Esophagus squamous epithelium (tissue), 5 donors: ENCODE results near the gene DLST. TPM values are rescaled to one million over a fixed set of nuclear protein-coding genes. Genes with fewer than 3 reads are reported as not detected.

Experiments used
- DNase-seq: peaks from one replicate; lab custom pipeline; 2025; lab: John Stamatoyannopoulos, UW
- H3K27ac ChIP-seq, 4 donors: fragments of 200-600 bp; sonication (generic); one replicate each; pipeline ENCODE4 v1.5.1; 2016 to 2019; ENCODE audit warnings: mild to moderate bottlenecking in 1 of 4
- H3K27me3 ChIP-seq, 4 donors: fragments of 200-600 bp; sonication (generic); 1 replicate in 3 of 4; 2 replicates in 1 of 4; pipeline versions ENCODE4 v1.5.1 to v1.6.0; 2017 to 2021; ENCODE audit warnings: antibody characterized with exemption in 1 of 4
- H3K36me3 ChIP-seq, 3 donors: fragments of 200-600 bp; sonication (generic); one replicate each; pipeline ENCODE4 v1.5.1; 2016 to 2019
- H3K4me1 ChIP-seq, 3 donors: fragments of 200-600 bp; sonication (generic); one replicate each; pipeline ENCODE4 v1.5.1; 2017 to 2019
- H3K4me3 ChIP-seq, 4 donors: fragments of 200-600 bp; sonication (generic); 1 replicate in 3 of 4; 2 replicates in 1 of 4; pipeline ENCODE4 v1.5.1; 2016 to 2019; ENCODE audit warnings: mild to moderate bottlenecking in 2 of 4, moderate library complexity in 1 of 4
- H3K9me3 ChIP-seq, 3 donors: fragments of 200-600 bp; sonication (generic); one replicate each; pipeline ENCODE4 v1.5.1; 2016 to 2019
- POLR2A ChIP-seq, 4 donors: fragments of 450-650 bp; IDR thresholded peaks; one replicate each; pipeline ENCODE4 v1.6.1; 2017; ENCODE audit warnings: antibody characterized with exemption in 4 of 4, mild to moderate bottlenecking in 4 of 4, moderate library complexity in 3 of 4
- WGBS, 2 donors: methylation state at CpG; one replicate each; pipeline ENCODE4 v1.1.5; 2018; 5-methylcytosine and 5-hydroxymethylcytosine counted together
- intact Hi-C: fragments of 100-400 bp; cut with DNase I; formaldehyde crosslinking; loops from one replicate; pipeline ENCODE4 v1.15.0; 2022
- total RNA-seq, 4 donors: library from RNA; depleted of rRNA; stranded (reverse); fragments of >200 nt; gene quantifications; one replicate each; pipeline ENCODE4 v1.1.0, GENCODE V29; 2016
- TF ChIP-seq, protein P1 (sequence below), 6 experiments: fragments of 450-650 bp in 4 of 6; fragments of 200-600 bp in 2 of 6; sonication (generic) in 2 of 6; IDR thresholded peaks; one replicate each; pipeline ENCODE4 v1.5.1; 2016 to 2019; ENCODE audit warnings: antibody characterized with exemption in 6 of 6, mild to moderate bottlenecking in 4 of 6, moderate library complexity in 4 of 6
- donor health status: DM: yes; HTN: yes; CAD: no.

DLST gene
- total RNA-seq, 4 donors from 2014 or later, result 54.9 to 87.0 (median 69.0) TPM

DNA sequence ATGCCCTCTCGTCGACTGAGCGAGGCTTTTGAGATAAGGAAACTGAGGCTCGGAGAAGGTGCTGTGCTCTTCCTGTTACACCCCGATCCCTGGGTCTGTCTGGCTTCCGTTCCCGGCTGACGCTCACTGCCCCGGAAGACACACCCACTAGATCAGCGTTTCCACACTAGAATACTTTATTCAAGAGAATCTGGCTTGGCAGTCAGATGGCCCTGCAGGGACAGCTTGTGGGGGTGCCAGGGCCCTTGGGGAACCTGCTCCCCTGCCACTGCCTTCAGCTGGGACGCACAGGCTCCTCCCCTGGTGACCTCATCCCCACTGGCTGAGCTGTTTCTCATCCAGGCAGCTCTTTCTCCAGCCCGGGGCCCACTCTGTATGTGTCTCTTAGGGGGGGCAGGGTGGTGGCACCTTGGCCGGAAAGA is 60.0 kb downstream of the DLST start:
- Histone ChIP-seq H3K36me3 (no peaks in the 10 kb centered on the region), H3K4me3 (peak overlapping the region in 2 of 4 donors; percentile 9 to 18), H3K9me3 (no peaks in the 10 kb centered on the region), H3K27ac (peak overlapping the region; percentile 81 to 89 (median 84)), H3K4me1 (peaks cover 40 to 61% (median 48%) of the 10 kb centered on the region in 3 donors), H3K27me3 (no peaks in the 10 kb centered on the region)
- TF ChIP-seq, protein P1, sequence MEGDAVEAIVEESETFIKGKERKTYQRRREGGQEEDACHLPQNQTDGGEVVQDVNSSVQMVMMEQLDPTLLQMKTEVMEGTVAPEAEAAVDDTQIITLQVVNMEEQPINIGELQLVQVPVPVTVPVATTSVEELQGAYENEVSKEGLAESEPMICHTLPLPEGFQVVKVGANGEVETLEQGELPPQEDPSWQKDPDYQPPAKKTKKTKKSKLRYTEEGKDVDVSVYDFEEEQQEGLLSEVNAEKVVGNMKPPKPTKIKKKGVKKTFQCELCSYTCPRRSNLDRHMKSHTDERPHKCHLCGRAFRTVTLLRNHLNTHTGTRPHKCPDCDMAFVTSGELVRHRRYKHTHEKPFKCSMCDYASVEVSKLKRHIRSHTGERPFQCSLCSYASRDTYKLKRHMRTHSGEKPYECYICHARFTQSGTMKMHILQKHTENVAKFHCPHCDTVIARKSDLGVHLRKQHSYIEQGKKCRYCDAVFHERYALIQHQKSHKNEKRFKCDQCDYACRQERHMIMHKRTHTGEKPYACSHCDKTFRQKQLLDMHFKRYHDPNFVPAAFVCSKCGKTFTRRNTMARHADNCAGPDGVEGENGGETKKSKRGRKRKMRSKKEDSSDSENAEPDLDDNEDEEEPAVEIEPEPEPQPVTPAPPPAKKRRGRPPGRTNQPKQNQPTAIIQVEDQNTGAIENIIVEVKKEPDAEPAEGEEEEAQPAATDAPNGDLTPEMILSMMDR (IDR thresholded peaks at IDR 0.05), result no peak
- no peak for TF ChIP-seq POLR2A (IDR thresholded peaks at IDR 0.05)
- 19% methylated on average over 7 to 8 of the region's 13 CpGs for WGBS, 2 donors
- DNase-seq, result no peak
- intact Hi-C loops, result no loop called here

DNA sequence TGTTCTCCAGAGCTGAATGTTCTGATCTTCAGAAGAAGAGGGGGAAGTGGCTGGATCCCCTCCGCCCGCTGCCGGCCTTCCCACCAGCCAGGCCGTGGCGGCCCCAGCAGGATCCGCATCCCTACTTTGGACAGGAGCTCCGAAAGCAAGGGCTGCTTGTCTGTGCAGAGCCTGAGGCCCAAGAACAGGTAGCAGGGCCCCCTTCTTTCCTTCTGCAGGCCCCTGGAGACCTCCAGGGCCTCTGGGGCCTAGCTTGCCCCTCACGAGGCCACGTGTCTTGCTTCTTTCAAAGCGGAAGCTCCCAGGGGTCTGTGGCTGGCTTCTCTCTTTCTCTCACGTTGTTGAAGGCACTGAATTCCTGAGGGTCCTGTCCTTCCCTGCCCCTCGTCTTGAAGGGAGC is 60.5 kb downstream of the DLST start:
- H3K9me3 ChIP-seq, result no peaks in the 10 kb centered on the region
- no peak for TF ChIP-seq POLR2A (IDR thresholded peaks at IDR 0.05)
- TF ChIP-seq, protein P1 (IDR thresholded peaks at IDR 0.05), result no peak
- H3K27ac ChIP-seq, result peak overlapping the region; percentile 81 to 89 (median 84)
- no peaks in the 10 kb centered on the region for H3K36me3 ChIP-seq
- 69% methylated on average over 7 of the region's 12 CpGs; no CpG with 5 or more reads in 1 of the 2 donors for WGBS, 2 donors
- H3K27me3 ChIP-seq, result no peaks in the 10 kb centered on the region
- no peak for DNase-seq
- H3K4me1 ChIP-seq, result peaks cover 45 to 66% (median 51%) of the 10 kb centered on the region in 3 donors
- H3K4me3 ChIP-seq, result peak overlapping the region in 2 of 4 donors; percentile 9 to 18
- intact Hi-C loops, result no loop called here

DNA sequence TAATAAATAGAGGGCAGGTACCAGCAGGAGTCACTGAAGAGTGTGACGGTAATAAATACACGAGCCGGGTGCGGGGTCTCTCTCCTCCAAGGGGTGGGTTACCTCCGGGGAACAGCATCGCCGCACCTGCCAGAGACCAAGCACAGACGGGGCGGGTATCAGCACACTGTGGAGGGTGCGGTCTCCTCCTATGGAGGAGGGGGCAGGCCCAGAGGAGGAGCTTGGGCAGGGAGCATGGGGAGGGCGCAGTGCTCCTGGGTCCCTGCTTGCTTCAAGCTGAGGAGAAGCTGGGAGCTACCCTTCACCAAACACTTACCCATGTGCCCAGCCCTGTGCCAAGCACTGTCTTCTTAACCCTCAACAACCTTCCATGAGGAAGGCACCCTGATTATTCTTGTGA is 60.9 kb downstream of the DLST start:
- no peak for DNase-seq
- H3K9me3 ChIP-seq, result no peaks in the 10 kb centered on the region
- intact Hi-C loops, result no loop called here
- no peaks in the 10 kb centered on the region for H3K27me3 ChIP-seq
- WGBS, 2 donors, result 76 to 95% methylated on average over 4 to 9 of the region's 11 CpGs
- TF ChIP-seq POLR2A (IDR thresholded peaks at IDR 0.05), result no peak
- TF ChIP-seq, protein P1 (IDR thresholded peaks at IDR 0.05), result no peak
- no peak overlapping the region for H3K4me3 ChIP-seq
- H3K4me1 ChIP-seq, result peaks cover 46 to 70% (median 51%) of the 10 kb centered on the region in 3 donors
- H3K27ac ChIP-seq, result peak overlapping the region; percentile 81 to 89 (median 84)
- no peaks in the 10 kb centered on the region for H3K36me3 ChIP-seq

DNA sequence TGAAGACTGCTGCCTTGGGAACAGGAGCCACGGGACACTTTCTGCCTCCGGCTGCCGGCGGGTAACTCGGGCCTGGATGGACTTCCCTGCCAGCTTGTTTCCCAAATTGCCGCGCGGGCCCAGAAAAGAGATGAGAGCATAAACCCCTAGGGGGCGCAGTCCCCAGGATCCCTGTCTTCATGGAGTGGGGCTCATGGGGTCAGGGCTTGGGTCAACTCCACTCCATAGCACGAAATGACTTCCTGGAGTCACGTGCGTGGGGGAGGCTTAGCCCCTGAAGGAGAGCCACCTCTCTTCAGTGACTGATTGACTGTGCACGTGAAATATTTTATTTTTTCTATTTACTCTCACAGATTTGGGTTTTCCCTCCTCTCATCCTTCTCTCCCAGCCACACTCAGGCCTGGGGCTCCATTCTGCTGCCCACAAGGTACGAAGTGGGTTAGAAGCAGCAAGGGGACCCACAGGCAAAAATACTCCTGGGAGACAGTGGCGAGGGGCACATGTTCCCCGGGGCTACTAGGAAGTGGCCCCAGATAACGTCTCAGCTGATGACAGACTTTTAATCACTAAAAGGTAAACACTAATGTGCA is 63.6 kb downstream of the DLST start:
- peak overlapping the region in 2 of 4 donors; percentile 66 to 76 for H3K27ac ChIP-seq
- no peaks in the 10 kb centered on the region for H3K9me3 ChIP-seq
- peaks cover 0 to 2% (median 0%) of the 10 kb centered on the region in 3 donors for H3K36me3 ChIP-seq
- H3K27me3 ChIP-seq, result no peaks in the 10 kb centered on the region
- no peak for DNase-seq
- 57 to 79% methylated on average over 4 to 7 of the region's 17 CpGs for WGBS, 2 donors
- peaks cover 39 to 74% (median 40%) of the 10 kb centered on the region in 3 donors for H3K4me1 ChIP-seq
- TF ChIP-seq POLR2A (IDR thresholded peaks at IDR 0.05), result no peak
- TF ChIP-seq, protein P1 (IDR thresholded peaks at IDR 0.05), result peak in 5 of 6 experiments; percentile 14 to 50 (median 43)
- intact Hi-C loops, result loop anchor here (5.0 kb wide), 1 partner anchor 137 kb away; no protein-coding TSS in a partner anchor
- no peak overlapping the region for H3K4me3 ChIP-seq
